Measurements from ENCODE around the gene RABGAP1L. TPM values are rescaled to one million over a fixed set of nuclear protein-coding genes. Genes with fewer than 3 reads are reported as not detected.

RABGAP1L gene
- total and polyA plus RNA-seq, 2 donors (not counting 3 experiments of a cell fraction or from before 2014, with no cell fraction given) = 6.4 to 22.2 TPM

- no peak overlapping the region for H3K4me2 ChIP-seq (ENCODE audit: insufficient read depth, low read length)
- BruUV-seq (replicated peaks) = no TSS peak
- H3K27me3 ChIP-seq (ENCODE audit: control insufficient read depth in 2 of 2, insufficient read depth in 2 of 2, low read length in 2 of 2) = no peaks in the 10 kb centered on the region
- CTCF ChIA-PET = interaction anchor here (1.3 to 11.4 kb wide), 5 partner anchors 9 to 486 kb away, joined by 5 to 279 read pairs (median 6); no protein-coding TSS in a partner anchor
- H3K79me2 ChIP-seq (ENCODE audit: control insufficient read depth, insufficient read depth, low read length) = no peaks in the 10 kb centered on the region
- TF ChIP-seq POLR2A (IDR thresholded peaks at IDR 0.05; ENCODE audit: low read depth, low read length) (no peak), GATA2 (IDR thresholded peaks at IDR 0.05; ENCODE audit: insufficient read depth, insufficient read length, low read depth, low read length) (no peak), FOS (IDR thresholded peaks at IDR 0.05; ENCODE audit: borderline replicate concordance, insufficient read depth, low read length) (no peak), MYC (IDR thresholded peaks at IDR 0.05; ENCODE audit: low read depth, low read length) (no peak), EZH2 (IDR thresholded peaks at IDR 0.05; ENCODE audit: borderline replicate concordance, low read depth, low read length, severe bottlenecking) (no peak), CTCF (IDR thresholded peaks at IDR 0.05; ENCODE audit: extremely low read depth in 1 of 2, insufficient read depth in 1 of 2, low read depth in 1 of 2, low read length in 2 of 2) (no peak), POLR2AphosphoS5 (IDR thresholded peaks at IDR 0.05; ENCODE audit: insufficient read depth, low read depth, low read length) (no peak), MAX (IDR thresholded peaks at IDR 0.05; ENCODE audit: insufficient read depth, insufficient read length) (no peak), JUN (IDR thresholded peaks at IDR 0.05; ENCODE audit: borderline replicate concordance, insufficient read depth, insufficient read length, low read depth) (no peak)
- intact Hi-C loops (cut with micrococcal nuclease) (no loop called here), dilution Hi-C loops (cut with MboI; ENCODE audit: extremely low pct_ligation_motif_present, low sequenced_read_pairs) (no loop called here)
- H2AFZ ChIP-seq (ENCODE audit: low read depth, low read length) = no peak overlapping the region
- H3K4me1 ChIP-seq (ENCODE audit: control insufficient read depth, extremely low read depth, insufficient read depth, low read length) = no peaks in the 10 kb centered on the region
- H3K4me3 ChIP-seq (replicated peaks in 1 of 3; ENCODE audit: insufficient read depth in 1 of 3, low read depth in 1 of 3, low read length in 3 of 3) = no peak overlapping the region
- H3K36me3 ChIP-seq (ENCODE audit: control insufficient read depth in 2 of 2, extremely low read depth in 1 of 2, insufficient read depth in 2 of 2, low read length in 2 of 2) = no peaks in the 10 kb centered on the region
- DNase-seq (ENCODE audit: low read depth, low spot score) = no peak
- FAIRE-seq = no peak
- H3K9me3 ChIP-seq (replicated peaks; ENCODE audit: control insufficient read depth, insufficient read depth, low read length) = no peaks in the 10 kb centered on the region
- H3K9me1 ChIP-seq (replicated peaks; ENCODE audit: control insufficient read depth, extremely low read depth, insufficient read depth, low read length) = no peaks in the 10 kb centered on the region
- no peak overlapping the region for H3K9ac ChIP-seq (replicated peaks; ENCODE audit: extremely low read depth, insufficient read depth, low read length)
- H4K20me1 ChIP-seq (replicated peaks; ENCODE audit: control insufficient read depth, extremely low read depth, insufficient read depth, low read length) = no peaks in the 10 kb centered on the region
- no peak overlapping the region for H3K27ac ChIP-seq (ENCODE audit: insufficient read depth, low read depth, low read length)
- POLR2A ChIA-PET = no interaction called here
Measured at GRCh38 chr1:174748586-174748985, 589.3 kb downstream of the RABGAP1L start.

All from endothelial cell of umbilical vein (primary cell).